Activated CD4-positive, alpha-beta memory T cell treated with anti-CD3 and anti-CD28 coated beads for 36 hours (primary cell): Measurements from ENCODE around the gene PER3. TPM values are rescaled to one million over a fixed set of nuclear protein-coding genes. Genes with fewer than 3 reads are reported as not detected.

Experiments used
- CTCF ChIA-PET: fragments of 350-600 bp; sonication (Branson Sonifier 250); formaldehyde crosslinking; loops from one replicate; lab custom pipeline; 2021; ENCODE audit warnings: antibody characterized with exemption, inconsistent platforms; lab: Charles Lee
- POLR2A ChIA-PET: fragments of 350-600 bp; sonication (Branson Sonifier 250); formaldehyde crosslinking; loops from one replicate; lab custom pipeline; 2021; ENCODE audit warnings: antibody characterized with exemption; lab: Charles Lee
- DNase-seq: peaks from one replicate; pipeline ENCODE4 v3.0.0-alpha.2; 2020
- H3K27ac Mint-ChIP-seq: one replicate; pipeline ENCODE4 v1.8.0; 2021; ENCODE audit warnings: mixed read lengths
- H3K27me3 Mint-ChIP-seq: one replicate; pipeline ENCODE4 v1.8.0; 2021; ENCODE audit warnings: mixed read lengths
- H3K36me3 Mint-ChIP-seq: one replicate; pipeline ENCODE4 v1.8.0; 2021; ENCODE audit warnings: mixed read lengths
- H3K4me1 Mint-ChIP-seq: one replicate; pipeline ENCODE4 v1.8.0; 2021; ENCODE audit warnings: low read depth, mixed read lengths
- H3K4me3 Mint-ChIP-seq: one replicate; pipeline ENCODE4 v1.8.0; 2021; ENCODE audit warnings: mild to moderate bottlenecking, mixed read lengths
- H3K9me3 Mint-ChIP-seq: one replicate; pipeline ENCODE4 v1.8.0; 2021; ENCODE audit warnings: mixed read lengths
- intact Hi-C: fragments of 100-400 bp; cut with micrococcal nuclease; formaldehyde crosslinking; loops from one replicate; pipeline ENCODE4 v1.15.1; 2023
- total RNA-seq, 2 experiments: library from RNA; stranded (reverse); gene quantifications; one replicate each; pipeline ENCODE4 v1.2.3, GENCODE V29; 2021

PER3 gene
- total RNA-seq, 2 experiments from 2014 or later: 2.3 to 2.9 TPM

DNA sequence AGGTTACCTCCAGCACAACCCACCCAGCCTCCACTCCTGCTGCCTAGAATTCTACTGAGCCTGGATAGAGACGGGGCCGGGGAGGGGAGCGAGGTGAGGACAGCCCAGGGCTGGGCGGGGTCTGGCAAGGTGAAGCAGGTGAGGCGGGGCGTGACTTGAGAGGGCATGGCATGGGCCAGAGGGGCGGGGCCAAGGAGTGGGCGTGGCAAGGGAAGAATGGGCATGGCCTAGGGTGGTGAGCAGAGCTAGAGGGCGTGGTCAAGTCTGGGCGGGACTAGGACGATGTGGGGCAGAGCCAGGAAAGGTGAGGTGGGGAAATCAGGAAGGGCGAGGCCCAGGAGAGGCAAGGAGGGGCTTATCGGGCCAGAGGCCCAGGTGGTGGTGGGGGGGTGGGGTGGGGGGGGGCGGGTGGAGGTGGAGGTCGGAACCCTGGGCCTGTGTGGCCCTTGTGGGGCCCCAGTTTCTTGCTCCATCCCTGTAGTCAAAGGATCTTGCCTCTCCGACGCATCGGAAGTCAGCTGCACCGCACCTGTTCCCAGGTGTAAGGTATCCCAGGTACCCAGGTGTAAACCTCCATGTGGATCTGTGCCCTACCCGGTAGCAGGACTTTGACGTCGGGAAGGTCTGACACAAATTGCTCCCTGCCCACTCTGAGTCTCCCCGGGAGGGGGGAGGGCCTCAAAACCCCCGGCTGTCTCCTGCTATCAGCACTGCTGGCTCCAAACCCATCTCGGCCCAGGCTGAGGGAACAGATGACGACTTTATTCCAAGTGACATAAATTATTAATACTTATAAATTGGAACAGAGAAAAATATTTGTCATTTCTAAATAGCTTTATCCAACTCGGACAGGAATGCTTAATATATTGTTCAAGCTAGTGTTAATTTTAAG lies 101.7 kb downstream of the PER3 start:
- H3K9me3 Mint-ChIP-seq: no peaks in the 10 kb centered on the region
- intact Hi-C loops: no loop called here
- no peaks in the 10 kb centered on the region for H3K36me3 Mint-ChIP-seq
- CTCF ChIA-PET: no interaction called here
- no peak overlapping the region for H3K4me3 Mint-ChIP-seq
- H3K27ac Mint-ChIP-seq: no peak overlapping the region
- peaks cover 21% of the 10 kb centered on the region for H3K27me3 Mint-ChIP-seq
- POLR2A ChIA-PET: no interaction called here
- H3K4me1 Mint-ChIP-seq: no peaks in the 10 kb centered on the region
- peak; percentile 40 for DNase-seq

DNA sequence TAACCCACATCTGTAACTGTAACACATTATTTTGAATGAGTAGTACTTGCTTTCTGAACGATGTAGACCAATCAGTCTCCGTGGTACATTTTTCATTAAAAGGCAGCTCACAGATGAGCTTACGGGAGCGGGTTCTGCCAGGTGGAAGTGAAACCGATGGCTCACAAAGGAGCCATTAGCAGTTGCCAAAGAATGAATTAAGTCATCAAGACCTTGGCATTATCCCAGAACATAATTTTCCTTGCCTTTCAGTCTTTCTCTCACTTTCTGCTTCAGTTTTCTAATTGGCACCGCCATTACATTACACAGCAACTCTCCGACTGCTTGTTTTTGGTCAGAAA lies 102.3 kb downstream of the PER3 start:
- Mint-ChIP-seq H3K27me3 (peaks cover 21% of the 10 kb centered on the region), H3K36me3 (no peaks in the 10 kb centered on the region), H3K27ac (no peak overlapping the region), H3K9me3 (no peaks in the 10 kb centered on the region), H3K4me1 (no peaks in the 10 kb centered on the region), H3K4me3 (no peak overlapping the region)
- ChIA-PET POLR2A (no interaction called here), CTCF (no interaction called here)
- intact Hi-C loops: no loop called here
- no peak for DNase-seq

DNA sequence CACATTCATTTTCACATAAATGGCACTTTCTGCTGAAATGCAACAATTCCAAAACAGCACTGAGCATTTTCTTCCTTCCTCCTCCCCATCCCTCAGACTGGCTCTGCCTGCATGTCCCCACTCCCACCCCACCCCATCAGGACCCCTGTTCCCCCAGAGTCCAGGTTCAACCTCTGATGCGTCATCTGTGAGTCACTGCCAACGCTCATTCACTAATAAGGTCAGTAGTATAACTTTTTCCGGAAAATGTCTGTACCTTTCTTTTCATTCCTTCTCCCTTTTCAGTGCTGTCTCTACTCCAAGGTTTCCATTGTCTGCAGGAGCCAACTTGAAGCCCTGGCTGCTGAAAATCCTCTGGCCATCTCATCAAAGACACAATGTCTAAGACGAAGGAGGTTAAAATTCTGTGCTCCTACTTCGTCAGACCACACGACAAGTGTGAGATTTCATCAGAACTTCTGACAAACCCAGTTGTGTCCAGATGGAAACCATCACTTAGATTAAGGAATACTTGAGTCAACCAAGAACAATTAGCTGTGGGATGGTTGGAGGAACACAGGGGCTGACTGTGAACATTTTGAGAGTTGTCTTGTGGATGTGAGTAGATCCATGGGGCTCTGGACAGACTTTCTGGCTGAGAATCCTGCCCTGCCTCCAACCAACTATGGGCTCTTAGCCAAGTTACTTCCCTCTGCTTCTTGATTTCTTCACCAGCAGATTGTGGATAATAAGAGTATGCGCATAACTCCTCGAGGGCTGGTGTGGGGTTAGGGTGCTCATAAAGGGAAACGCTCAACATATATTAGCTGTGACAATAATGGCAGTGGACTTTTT lies 104.4 kb downstream of the PER3 start:
- H3K36me3 Mint-ChIP-seq: no peaks in the 10 kb centered on the region
- ChIA-PET CTCF (no interaction called here), POLR2A (no interaction called here)
- no peak overlapping the region for H3K4me3 Mint-ChIP-seq
- no peak for DNase-seq
- no peaks in the 10 kb centered on the region for H3K9me3 Mint-ChIP-seq
- no peak overlapping the region for H3K27ac Mint-ChIP-seq
- intact Hi-C loops: no loop called here
- H3K4me1 Mint-ChIP-seq: no peaks in the 10 kb centered on the region
- peaks cover 21% of the 10 kb centered on the region for H3K27me3 Mint-ChIP-seq

DNA sequence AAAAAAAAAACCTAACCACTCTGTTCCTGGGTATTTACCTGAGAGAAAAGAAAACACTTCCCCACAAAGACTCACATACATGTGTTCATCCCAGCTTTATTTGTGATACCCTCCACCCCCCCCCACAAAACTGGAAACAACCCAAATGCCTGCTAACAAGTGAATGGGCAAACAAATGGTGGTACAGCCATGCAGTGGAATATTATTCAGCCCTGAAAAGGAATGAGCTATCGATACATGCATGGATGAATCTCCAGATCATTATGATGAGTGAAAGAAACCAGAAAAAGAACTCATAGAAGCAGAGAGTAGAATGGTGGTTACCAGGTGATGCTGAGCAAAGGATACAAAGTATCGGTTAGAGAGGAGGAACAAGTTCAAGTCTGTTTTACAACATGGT lies 106.8 kb downstream of the PER3 start:
- H3K27me3 Mint-ChIP-seq: peaks cover 16% of the 10 kb centered on the region
- CTCF ChIA-PET: interaction anchor here (0.6 kb wide), 1 partner anchor 80 kb away, joined by 3 read pairs; no protein-coding TSS in a partner anchor
- no peaks in the 10 kb centered on the region for H3K9me3 Mint-ChIP-seq

DNA sequence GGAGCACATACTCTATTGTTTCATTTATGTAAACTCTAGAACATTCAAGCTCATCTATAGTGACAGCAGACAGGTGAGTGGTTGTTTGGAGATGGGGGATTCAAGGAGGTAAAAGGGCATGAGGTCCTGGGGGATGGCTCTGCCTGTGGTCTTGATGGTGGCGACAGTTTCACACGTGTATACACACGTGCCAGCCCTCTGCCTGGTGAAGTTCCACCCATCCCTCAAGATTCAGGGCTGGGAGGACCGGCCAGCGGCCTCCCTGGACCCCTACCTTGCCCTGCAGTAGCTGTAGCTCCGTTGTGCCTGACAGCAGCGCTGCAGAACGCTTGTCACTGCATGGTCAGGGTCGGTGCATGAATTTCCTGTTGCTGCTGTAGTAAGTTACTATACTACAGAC lies 107.7 kb downstream of the PER3 start:
- H3K27ac Mint-ChIP-seq: no peak overlapping the region
- CTCF ChIA-PET: interaction anchor here (1.1 to 1.4 kb wide), 2 partner anchors 11 to 139 kb away, joined by 3 read pairs; no protein-coding TSS in a partner anchor
- POLR2A ChIA-PET: no interaction called here
- H3K4me1 Mint-ChIP-seq: no peaks in the 10 kb centered on the region
- no peaks in the 10 kb centered on the region for H3K36me3 Mint-ChIP-seq
- no peaks in the 10 kb centered on the region for H3K9me3 Mint-ChIP-seq
- peaks cover 11% of the 10 kb centered on the region for H3K27me3 Mint-ChIP-seq
- no peak overlapping the region for H3K4me3 Mint-ChIP-seq
- no peak for DNase-seq
- intact Hi-C loops: no loop called here

More for the DNA sequence above, 106.8 kb downstream of the PER3 start:
- POLR2A ChIA-PET: no interaction called here
- no peak for DNase-seq
- no peaks in the 10 kb centered on the region for H3K4me1 Mint-ChIP-seq
- H3K4me3 Mint-ChIP-seq: no peak overlapping the region
- intact Hi-C loops: no loop called here
- H3K36me3 Mint-ChIP-seq: no peaks in the 10 kb centered on the region
- H3K27ac Mint-ChIP-seq: no peak overlapping the region

DNA sequence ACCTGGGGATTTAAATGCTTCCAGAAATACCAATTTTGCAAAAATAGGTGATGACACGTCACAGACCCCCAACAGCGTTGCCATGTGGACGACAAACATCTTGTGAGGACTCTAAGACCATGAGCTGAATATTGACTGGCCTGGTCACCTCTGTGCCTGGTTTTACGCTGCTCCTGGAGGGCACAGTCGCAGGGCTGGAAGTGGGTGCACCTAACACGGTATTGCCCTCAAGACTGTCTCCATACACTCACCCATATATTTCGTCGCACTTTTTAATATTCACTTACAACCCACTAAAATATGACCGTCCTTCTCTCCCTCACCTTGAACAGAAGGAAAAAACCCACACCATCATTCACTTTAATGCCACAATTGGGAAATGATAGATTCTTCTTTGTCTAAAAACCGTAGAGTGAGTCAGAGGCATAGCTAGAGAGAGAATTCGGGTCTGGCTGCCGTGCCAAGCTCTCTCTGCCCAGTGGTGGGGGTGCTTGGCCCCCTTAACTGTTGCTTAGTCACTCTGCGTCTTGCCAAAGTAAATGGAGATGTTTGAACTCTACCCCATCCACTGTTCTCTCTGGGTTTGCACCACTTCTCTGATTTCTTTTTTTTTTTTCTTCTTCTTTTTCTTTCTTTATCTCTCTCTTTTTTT lies 109.6 kb downstream of the PER3 start:
- ChIA-PET POLR2A (no interaction called here), CTCF (no interaction called here)
- Mint-ChIP-seq H3K4me3 (no peak overlapping the region), H3K27ac (no peak overlapping the region), H3K4me1 (peaks cover 2% of the 10 kb centered on the region), H3K27me3 (peaks cover 6% of the 10 kb centered on the region), H3K9me3 (no peaks in the 10 kb centered on the region), H3K36me3 (no peaks in the 10 kb centered on the region)
- intact Hi-C loops: no loop called here
- no peak for DNase-seq

Other genes starting within 250 kb of the PER3 start
- gene VAMP3, start 13.0 kb upstream of the PER3 start, total RNA-seq: 10 to 100 TPM; 19.9 to 21.8 TPM
- gene UTS2, start 68.8 kb downstream of the PER3 start, total RNA-seq: not detected
- gene TNFRSF9, start 156.5 kb downstream of the PER3 start, total RNA-seq: 10 to 100 TPM; 59.9 to 64.0 TPM
- gene PARK7, start 177.4 kb downstream of the PER3 start, total RNA-seq: 100 to 1,000 TPM; 429 to 457 TPM
- 1 to 10 TPM; 1.5 to 1.9 TPM for gene ERRFI1, start 242.0 kb downstream of the PER3 start, total RNA-seq